RWPE2 (cell line): ENCODE data around the gene ABL1.
A peak's percentile ranks its signal among the peaks of the same experiment; 100 is the strongest.

Experiments
- ATAC-seq: fragments of 200-7000 bp; cut with Tn5 transposase; 3 replicates; pipeline ENCODE4 v1.9.1; 2021; ENCODE audit warnings: low read depth
- DNase-seq: peaks from one replicate; pipeline ENCODE4 v3.0.0-alpha.2; 2020; ENCODE audit warnings: low spot score
- H3K27ac ChIP-seq: fragments of 450-650 bp; 2 replicates; pipeline ENCODE4 v1.5.1; 2017; ENCODE audit warnings: mild to moderate bottlenecking; ENCODE audit not compliant: poor library complexity, severe bottlenecking
- H3K27me3 ChIP-seq: fragments of 250-450 bp; sonication (Bioruptor Pico); 2 replicates; pipeline ENCODE4 v1.5.1; 2021; ENCODE audit warnings: mild to moderate bottlenecking, moderate library complexity; ENCODE audit not compliant: insufficient read depth, poor library complexity, severe bottlenecking
- H3K36me3 ChIP-seq: fragments of 250-450 bp; sonication (Bioruptor Pico); 2 replicates; pipeline ENCODE4 v1.5.1; 2020; ENCODE audit warnings: low read depth, mild to moderate bottlenecking, moderate library complexity
- H3K4me1 ChIP-seq: fragments of 250-450 bp; sonication (Bioruptor Pico); 2 replicates; pipeline ENCODE4 v1.5.1; 2021; ENCODE audit warnings: mild to moderate bottlenecking, moderate library complexity; ENCODE audit not compliant: insufficient read depth, poor library complexity, severe bottlenecking
- H3K4me3 ChIP-seq: fragments of 250-450 bp; sonication (Bioruptor Pico); 2 replicates; pipeline ENCODE4 v1.5.1; 2021; ENCODE audit warnings: mild to moderate bottlenecking, moderate library complexity; ENCODE audit not compliant: severe bottlenecking
- H3K9me3 ChIP-seq: fragments of 250-450 bp; sonication (Bioruptor Pico); 2 replicates; pipeline ENCODE4 v1.5.1; 2021; ENCODE audit warnings: mild to moderate bottlenecking, moderate library complexity; ENCODE audit not compliant: severe bottlenecking
- CTCF ChIP-seq: fragments of 450-650 bp; IDR thresholded peaks from one replicate; pipeline ENCODE4 v1.5.1; 2017; ENCODE audit warnings: mild to moderate bottlenecking, moderate library complexity; ENCODE audit not compliant: poor library complexity, severe bottlenecking

Gene ABL1

GRCh38 chr9:130805510-130806326 is 29.3 kb upstream of the ABL1 start:
- ATAC-seq, result no peak
- no peak for TF ChIP-seq CTCF
- DNase-seq, result no peak
- Histone ChIP-seq H3K27ac (no peak overlapping the region), H3K4me3 (no peak overlapping the region), H3K36me3 (no peaks in the 10 kb centered on the region), H3K4me1 (no peaks in the 10 kb centered on the region), H3K9me3 (peaks cover 23% of the 10 kb centered on the region), H3K27me3 (no peaks in the 10 kb centered on the region)

GRCh38 chr9:130806327-130806716 is 28.7 kb upstream of the ABL1 start:
- no peaks in the 10 kb centered on the region for H3K4me1 ChIP-seq
- TF ChIP-seq CTCF, result no peak
- H3K27me3 ChIP-seq, result no peaks in the 10 kb centered on the region
- no peaks in the 10 kb centered on the region for H3K36me3 ChIP-seq
- H3K27ac ChIP-seq, result no peak overlapping the region
- ATAC-seq (no peak), DNase-seq (no peak)
- peaks cover 25% of the 10 kb centered on the region for H3K9me3 ChIP-seq
- H3K4me3 ChIP-seq, result no peak overlapping the region

DNA sequence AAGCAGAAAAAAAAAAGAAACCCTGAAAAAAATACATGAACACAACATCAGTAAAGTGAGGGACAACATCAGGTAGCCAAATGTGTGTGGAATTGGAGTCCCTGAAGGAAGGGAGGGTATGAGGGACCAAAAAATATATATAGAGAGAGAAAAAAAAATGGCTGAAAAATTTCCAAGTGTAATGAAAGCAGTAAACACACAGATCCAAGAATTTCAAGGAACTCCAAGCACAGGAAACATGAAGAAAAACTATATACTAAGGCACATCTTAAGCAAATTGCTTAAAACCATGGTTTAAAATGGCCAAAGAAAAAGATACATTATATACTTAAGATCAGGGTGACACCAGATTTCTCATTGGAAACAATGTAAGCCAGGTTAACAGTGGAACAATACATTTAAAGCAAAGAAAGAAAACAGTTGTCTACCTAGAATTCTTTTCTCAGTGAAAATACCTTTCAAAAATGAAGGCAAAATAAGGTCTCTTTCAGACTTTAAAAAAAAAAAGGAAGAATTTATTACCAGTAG is 24.4 kb upstream of the ABL1 start:
- ATAC-seq, result no peak
- TF ChIP-seq CTCF, result no peak
- H3K27me3 ChIP-seq, result no peaks in the 10 kb centered on the region
- no peak for DNase-seq
- peaks cover 10% of the 10 kb centered on the region for H3K4me1 ChIP-seq
- no peak overlapping the region for H3K27ac ChIP-seq
- H3K9me3 ChIP-seq, result peaks cover 20% of the 10 kb centered on the region
- H3K4me3 ChIP-seq, result no peak overlapping the region
- no peaks in the 10 kb centered on the region for H3K36me3 ChIP-seq

DNA sequence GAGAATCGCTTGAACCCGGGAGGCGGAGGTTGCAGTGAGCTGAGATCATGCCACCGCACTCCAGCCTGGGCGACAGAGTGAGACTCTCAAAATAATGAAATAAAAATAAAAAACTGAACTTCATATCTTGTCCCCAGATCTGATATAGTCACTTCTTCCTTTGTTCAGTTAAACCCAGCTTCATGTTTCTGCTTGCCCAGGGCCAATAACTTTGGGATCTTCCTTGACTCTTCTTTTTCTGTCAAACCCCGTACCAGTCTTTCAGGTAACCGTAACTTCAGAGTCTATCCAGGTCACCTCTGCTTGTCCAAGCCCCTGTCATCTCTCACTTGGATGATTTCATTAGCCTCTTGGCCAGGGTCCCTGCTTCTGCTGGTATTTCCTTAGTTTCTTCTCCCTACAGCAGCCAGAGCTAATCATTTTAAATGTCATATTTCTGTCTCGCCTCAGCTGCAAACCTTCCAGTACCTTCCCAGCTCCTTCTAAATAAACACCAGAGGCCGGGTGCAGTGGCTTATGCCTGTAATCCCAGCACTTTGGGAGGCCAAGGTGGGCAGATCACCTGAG is 19.7 kb upstream of the ABL1 start:
- Histone ChIP-seq H3K36me3 (no peaks in the 10 kb centered on the region; the same call in 1 of the 2 replicates), H3K4me3 (no peak overlapping the region), H3K9me3 (peaks cover 28% of the 10 kb centered on the region), H3K27me3 (no peaks in the 10 kb centered on the region), H3K4me1 (peaks cover 10% of the 10 kb centered on the region), H3K27ac (peak overlapping the region; percentile 13)
- peak; percentile 41; the same call in 2 of the 3 replicates for ATAC-seq
- DNase-seq, result no peak
- TF ChIP-seq CTCF, result no peak
